ENCODE results near the gene DAND5. TPM values are rescaled to one million over a fixed set of nuclear protein-coding genes. Genes with fewer than 3 reads are reported as not detected.

The DAND5 gene
- total and polyA plus RNA-seq, 2 of the 13 experiments (the other 11 are each of a cell fraction or from before 2014, with no cell fraction given), result 0.04 TPM; not detected in 1

GRCh38 chr19:12945479-12946091 lies 23.8 kb upstream of the DAND5 start, which contains the start of gene RAD23A (continued):
- TF ChIP-seq TBP (CRISPR knock-in tag; IDR thresholded peaks at IDR 0.05), result no peak
- TF ChIP-seq SAP130 (CRISPR knock-in tag; IDR thresholded peaks at IDR 0.05; ENCODE audit: low read depth), result peak; percentile 90
- TF ChIP-seq TP53 (CRISPR knock-in tag; conservative IDR thresholded peaks at IDR 0.05), result peak; percentile 80; the same call in 1 of the 2 replicates
- TF ChIP-seq ZNF496 (CRISPR knock-in tag; IDR thresholded peaks at IDR 0.05; ENCODE audit: insufficient replicate concordance), result no peak
- TF ChIP-seq HNRNPL (IDR thresholded peaks at IDR 0.05; ENCODE audit: low read depth, low read length), result 0 out of 2 replicates have a peak, but pooled peaks have one; percentile 8
- 0 out of 2 replicates have a peak, but pooled peaks have one; percentile 50 for TF ChIP-seq ZNF709 (CRISPR knock-in tag; IDR thresholded peaks at IDR 0.05)
- 0 out of 2 replicates have a peak, but pooled peaks have one; percentile 43 for TF ChIP-seq ZNF543 (CRISPR knock-in tag; IDR thresholded peaks at IDR 0.05)
- peak; percentile 30; the same call in 1 of the 2 replicates for TF ChIP-seq ZBTB3 (CRISPR knock-in tag; IDR thresholded peaks at IDR 0.05; ENCODE audit: borderline replicate concordance, low read depth)
- peak; percentile 93 for TF ChIP-seq THAP11 (CRISPR knock-in tag; IDR thresholded peaks at IDR 0.05)
- TF ChIP-seq RARA (CRISPR knock-in tag; IDR thresholded peaks at IDR 0.05), result peak; percentile 33; the same call in 1 of the 2 replicates
- TF ChIP-seq AGO2 (optimal IDR thresholded peaks at IDR 0.05; ENCODE audit: low read depth, low read length), result peak; percentile 98
- TF ChIP-seq ZNF761 (CRISPR knock-in tag; conservative IDR thresholded peaks at IDR 0.05), result peak; percentile 50
- no peak for TF ChIP-seq ZNF30 (CRISPR knock-in tag; IDR thresholded peaks at IDR 0.05)
- peak; percentile 61; the same call in 1 of the 2 replicates for TF ChIP-seq ZSCAN22 (CRISPR knock-in tag; IDR thresholded peaks at IDR 0.05)
- peak; percentile 81 for TF ChIP-seq ZBTB7A (CRISPR knock-in tag; IDR thresholded peaks at IDR 0.05)
- TF ChIP-seq ZBTB46 (CRISPR knock-in tag; IDR thresholded peaks at IDR 0.05; ENCODE audit: borderline replicate concordance), result no peak
- 0 out of 2 replicates have a peak, but pooled peaks have one; percentile 8 for TF ChIP-seq ZNF12 (CRISPR knock-in tag; IDR thresholded peaks at IDR 0.05)
- peak; percentile 55; the same call in 1 of the 2 replicates for TF ChIP-seq ZSCAN9 (CRISPR knock-in tag; IDR thresholded peaks at IDR 0.05; ENCODE audit: borderline replicate concordance)
- 0 out of 2 replicates have a peak, but pooled peaks have one; percentile 68 for TF ChIP-seq ZFYVE20 (CRISPR knock-in tag; IDR thresholded peaks at IDR 0.05; ENCODE audit: borderline replicate concordance, low read depth)
- TF ChIP-seq CCAR2 (optimal IDR thresholded peaks at IDR 0.05; ENCODE audit: low read depth, low read length), result no peak
- TF ChIP-seq TFE3 (CRISPR knock-in tag; IDR thresholded peaks at IDR 0.05), result peak; percentile 95
- TF ChIP-seq ZNF414 (CRISPR knock-in tag; IDR thresholded peaks at IDR 0.05), result peak; percentile 82; the same call in 1 of the 2 replicates
- no peak for TF ChIP-seq ZNF512 (CRISPR knock-in tag; IDR thresholded peaks at IDR 0.05)
- peak; percentile 89 for TF ChIP-seq ELF1 (CRISPR knock-in tag; IDR thresholded peaks at IDR 0.05)

Measured in HepG2 (cell line).